Mesodermal cell (in vitro differentiated cells): ENCODE measurements around the gene P2RX3.

Source experiments
- H3K27ac ChIP-seq: 2 replicates; pipeline ENCODE4 v1.7.0; 2013; ENCODE audit warnings: mild to moderate bottlenecking, low read depth, low read length, moderate library complexity; ENCODE audit not compliant: severe bottlenecking
- H3K36me3 ChIP-seq: 2 replicates; pipeline ENCODE4 v1.7.1; 2013; ENCODE audit warnings: mild to moderate bottlenecking, low read length, moderate library complexity; ENCODE audit not compliant: control insufficient read depth, insufficient read depth
- H3K4me1 ChIP-seq: one replicate; pipeline ENCODE4 v1.7.1; 2013; ENCODE audit warnings: mild to moderate bottlenecking, low read length; ENCODE audit not compliant: insufficient read depth, control insufficient read depth, poor library complexity, severe bottlenecking
- H3K4me3 ChIP-seq: 2 replicates; pipeline ENCODE4 v1.7.0; 2013; ENCODE audit warnings: low read length, control low read depth, mild to moderate bottlenecking; ENCODE audit not compliant: insufficient read depth, poor library complexity, severe bottlenecking; ENCODE audit errors: extremely low read depth
- H3K9me3 ChIP-seq: 2 replicates; pipeline ENCODE4 v1.7.1; 2013; ENCODE audit warnings: mild to moderate bottlenecking, low read length, moderate library complexity; ENCODE audit not compliant: control insufficient read depth
- WGBS, 2 experiments: methylation state at CpG; one replicate each; pipeline ENCODE4 v1.1.5; 2013; ENCODE audit warnings: missing lambda C conversion rate in 2 of 2; ENCODE audit not compliant: insufficient coverage in 2 of 2; 5-methylcytosine and 5-hydroxymethylcytosine counted together

The P2RX3 gene

GRCh38 chr11:57342702-57343101 lies 4.5 kb downstream of the P2RX3 start:
- WGBS, 2 experiments = 71 to 82% methylated on average over 6 to 10 of the region's 11 CpGs
- H3K36me3 ChIP-seq = no peaks in the 10 kb centered on the region
- no peaks in the 10 kb centered on the region for H3K4me1 ChIP-seq
- H3K27ac ChIP-seq = no peak overlapping the region
- no peaks in the 10 kb centered on the region for H3K9me3 ChIP-seq
- no peak overlapping the region for H3K4me3 ChIP-seq

DNA sequence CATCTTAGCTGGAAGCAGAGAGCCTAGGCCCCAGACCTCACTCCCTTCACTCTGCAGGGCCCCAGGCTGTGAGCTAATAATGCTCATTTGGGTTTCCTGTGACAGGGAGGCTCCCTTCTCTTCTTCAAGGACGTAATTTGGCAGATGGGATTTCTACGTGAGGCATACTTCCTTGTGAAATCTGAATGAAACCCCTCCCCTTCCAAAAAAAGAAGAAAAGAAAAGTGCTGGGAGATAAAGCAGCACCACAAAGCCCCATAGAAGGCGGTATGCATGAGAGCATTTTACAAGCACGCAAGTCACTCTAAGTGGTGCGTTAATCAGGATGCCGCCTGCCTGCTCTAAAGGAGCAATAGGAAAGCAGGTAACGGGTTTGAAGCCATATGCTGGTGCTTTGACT lies 5.7 kb downstream of the P2RX3 start:
- 88 to 89% methylated on average over 3 to 4 of the region's 7 CpGs for WGBS, 2 experiments
- Histone ChIP-seq H3K9me3 (no peaks in the 10 kb centered on the region), H3K27ac (no peak overlapping the region)

DNA sequence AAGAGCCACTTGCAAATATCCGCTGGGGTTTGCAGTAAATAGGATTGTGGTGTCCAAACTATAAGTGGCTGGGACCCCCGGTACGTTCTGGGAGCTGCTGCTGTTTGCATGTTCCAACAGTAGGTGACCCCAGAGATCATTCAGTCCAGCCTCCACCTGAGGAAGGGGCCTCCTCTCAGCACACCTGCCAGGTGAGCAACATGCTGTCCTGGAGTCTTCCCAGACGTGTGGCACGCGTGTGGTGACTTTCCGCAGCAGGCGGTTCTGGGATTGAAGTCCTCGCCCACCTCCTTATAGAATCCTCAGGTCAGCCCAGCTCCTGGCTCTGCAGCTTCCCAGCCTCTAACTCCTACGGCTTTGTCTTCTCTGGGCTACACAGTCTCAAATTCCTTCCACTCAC lies 6.7 kb downstream of the P2RX3 start:
- Histone ChIP-seq H3K36me3 (no peaks in the 10 kb centered on the region), H3K4me3 (no peak overlapping the region), H3K9me3 (no peaks in the 10 kb centered on the region), H3K4me1 (no peaks in the 10 kb centered on the region), H3K27ac (no peak overlapping the region)
- WGBS, 2 experiments = 89 to 95% methylated on average over 6 to 9 of the region's 10 CpGs

More for the DNA sequence above, 5.7 kb downstream of the P2RX3 start:
- Histone ChIP-seq H3K4me3 (no peak overlapping the region), H3K4me1 (no peaks in the 10 kb centered on the region), H3K36me3 (no peaks in the 10 kb centered on the region)

- Histone ChIP-seq H3K27ac (no peak overlapping the region), H3K9me3 (no peaks in the 10 kb centered on the region), H3K36me3 (no peaks in the 10 kb centered on the region), H3K4me1 (no peaks in the 10 kb centered on the region), H3K4me3 (no peak overlapping the region)
- 25 to 37% methylated on average over 6 to 8 of the region's 11 CpGs for WGBS, 2 experiments
These were observed 7.5 kb downstream of the P2RX3 start for GRCh38 chr11:57345555-57346211.

DNA sequence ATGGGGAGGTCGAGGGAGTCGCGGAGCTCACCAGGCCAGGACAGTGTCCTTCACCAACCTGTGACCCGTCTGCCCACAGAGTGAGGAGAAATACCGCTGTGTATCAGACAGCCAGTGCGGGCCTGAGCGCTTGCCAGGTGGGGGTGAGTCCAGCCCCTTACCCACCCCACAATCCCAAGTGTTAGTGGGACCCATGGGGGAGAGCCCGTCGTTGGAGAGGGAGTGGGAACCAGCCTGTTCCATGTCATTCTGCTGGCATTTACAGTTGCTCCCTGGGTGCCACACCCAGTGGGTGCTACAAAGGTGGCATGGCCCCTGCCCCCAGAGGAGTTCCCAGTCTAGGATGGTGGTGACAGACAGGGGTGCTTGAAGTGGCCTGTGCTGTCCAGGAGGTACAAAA lies 9.2 kb downstream of the P2RX3 start:
- Histone ChIP-seq H3K27ac (no peak overlapping the region), H3K4me1 (no peaks in the 10 kb centered on the region), H3K4me3 (no peak overlapping the region), H3K36me3 (no peaks in the 10 kb centered on the region), H3K9me3 (no peaks in the 10 kb centered on the region)
- 89% methylated on average over 9 of the region's 9 CpGs; no CpG with 5 or more reads in 1 of the 2 experiments for WGBS, 2 experiments

DNA sequence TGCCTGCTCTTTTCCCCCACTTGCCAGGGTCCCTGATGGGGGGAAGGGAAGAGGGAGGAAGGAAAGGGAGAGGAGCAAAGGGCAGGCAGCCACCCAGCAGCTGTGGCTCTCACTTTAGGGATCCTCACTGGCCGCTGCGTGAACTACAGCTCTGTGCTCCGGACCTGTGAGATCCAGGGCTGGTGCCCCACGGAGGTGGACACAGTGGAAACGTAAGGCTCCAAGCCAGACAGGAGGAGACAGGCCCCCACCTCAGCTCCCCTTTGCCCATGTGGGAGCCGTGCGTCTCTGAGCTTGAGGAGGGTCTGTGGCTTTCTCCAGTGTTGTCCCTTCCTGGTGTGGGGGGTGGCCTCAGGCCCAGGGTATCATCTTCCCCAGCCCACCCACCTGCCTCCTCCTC lies 9.9 kb downstream of the P2RX3 start:
- no peak overlapping the region for H3K4me3 ChIP-seq
- H3K36me3 ChIP-seq = no peaks in the 10 kb centered on the region
- H3K27ac ChIP-seq = no peak overlapping the region
- no peaks in the 10 kb centered on the region for H3K9me3 ChIP-seq
- no peaks in the 10 kb centered on the region for H3K4me1 ChIP-seq
- whole genome bisulfite sequencing, 2 experiments = 70 to 78% methylated on average over 7 of the region's 7 CpGs

DNA sequence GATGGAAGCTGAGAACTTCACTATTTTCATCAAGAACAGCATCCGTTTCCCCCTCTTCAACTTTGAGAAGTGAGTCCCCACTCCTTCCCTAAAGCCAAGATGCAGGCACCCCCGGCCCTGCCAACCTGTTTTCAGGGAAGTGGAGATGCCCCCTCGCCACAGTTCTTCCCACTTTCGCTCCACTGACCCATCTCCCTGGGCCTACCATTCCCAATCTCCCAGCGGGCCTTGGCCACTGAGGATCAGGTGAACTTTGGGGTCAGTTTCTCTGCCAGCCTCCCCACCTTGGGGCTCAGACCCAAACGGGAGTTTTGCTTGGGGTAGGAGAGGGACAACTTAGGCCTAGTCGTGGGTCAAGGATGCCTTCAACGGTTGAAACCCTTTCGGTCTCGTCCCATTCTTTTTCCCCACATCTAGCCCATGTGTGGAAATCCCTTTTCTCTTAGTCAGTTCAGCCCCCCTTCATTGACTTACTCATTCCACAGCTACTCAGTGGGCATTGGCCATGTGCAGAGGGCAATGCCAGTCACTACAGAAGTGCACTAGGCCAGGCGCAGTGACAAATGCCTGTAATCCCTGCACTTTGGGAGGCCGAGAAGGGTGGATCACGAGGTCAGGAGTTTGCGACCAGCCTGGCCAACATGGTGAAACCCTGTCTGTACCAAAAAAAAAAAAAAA lies 10.6 kb downstream of the P2RX3 start:
- H3K36me3 ChIP-seq = no peaks in the 10 kb centered on the region
- 92 to 93% methylated on average over 11 to 14 of the region's 14 CpGs for WGBS, 2 experiments
- no peaks in the 10 kb centered on the region for H3K9me3 ChIP-seq
- H3K4me1 ChIP-seq = no peaks in the 10 kb centered on the region
- H3K4me3 ChIP-seq = no peak overlapping the region
- H3K27ac ChIP-seq = no peak overlapping the region

DNA sequence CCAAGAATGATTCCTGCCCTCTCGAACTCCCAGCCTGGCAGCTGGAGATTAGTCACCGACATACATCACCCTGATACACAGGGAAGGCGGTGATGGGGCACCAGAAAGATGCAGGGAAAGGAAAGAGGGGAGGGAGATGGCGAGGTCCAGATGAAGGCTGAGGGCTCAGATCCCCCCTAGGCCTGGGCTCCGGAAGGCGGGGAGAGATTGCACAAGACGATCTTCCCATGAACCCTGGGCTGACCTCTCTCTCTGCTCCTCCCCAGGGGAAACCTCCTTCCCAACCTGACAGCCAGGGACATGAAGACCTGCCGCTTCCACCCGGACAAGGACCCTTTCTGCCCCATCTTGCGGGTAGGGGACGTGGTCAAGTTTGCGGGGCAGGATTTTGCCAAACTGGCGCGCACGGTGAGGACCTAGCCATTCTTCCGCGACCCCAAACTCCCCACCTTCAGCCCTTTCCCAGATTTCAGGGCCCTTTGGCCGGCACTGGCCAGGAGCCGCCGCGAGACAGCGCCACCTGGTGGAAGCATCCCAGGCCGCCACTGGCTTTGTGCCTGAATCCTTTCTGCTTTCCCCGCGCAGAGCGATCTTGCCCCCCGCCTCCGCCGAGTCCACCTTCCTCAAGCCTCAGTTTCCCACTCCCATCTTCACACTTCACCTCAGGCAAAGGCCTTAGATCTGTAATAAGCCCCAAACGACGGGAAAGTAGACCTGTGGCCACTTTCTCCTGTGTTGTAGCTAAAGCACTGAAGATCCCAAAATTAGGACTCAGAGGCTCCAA lies 11.5 kb downstream of the P2RX3 start:
- no peak overlapping the region for H3K27ac ChIP-seq
- H3K4me3 ChIP-seq = no peak overlapping the region
- no peaks in the 10 kb centered on the region for H3K4me1 ChIP-seq
- WGBS, 2 experiments = 9 to 18% methylated on average over 21 of the region's 31 CpGs
- no peaks in the 10 kb centered on the region for H3K36me3 ChIP-seq
- no peaks in the 10 kb centered on the region for H3K9me3 ChIP-seq

- Histone ChIP-seq H3K4me1 (no peaks in the 10 kb centered on the region), H3K9me3 (no peaks in the 10 kb centered on the region), H3K27ac (no peak overlapping the region), H3K36me3 (no peaks in the 10 kb centered on the region), H3K4me3 (no peak overlapping the region)
- WGBS, 2 experiments = 63% methylated on average over 1 to 4 of the region's 5 CpGs
These were observed 14.9 kb downstream of the P2RX3 start for GRCh38 chr11:57353036-57353435.

GRCh38 chr11:57353446-57353845 lies 15.3 kb downstream of the P2RX3 start:
- no peak overlapping the region for H3K4me3 ChIP-seq
- no peak overlapping the region for H3K27ac ChIP-seq
- H3K9me3 ChIP-seq = no peaks in the 10 kb centered on the region

More at GRCh38 chr11:57353446-57353845, 15.3 kb downstream of the P2RX3 start:
- 38 to 59% methylated on average over 3 of the region's 4 CpGs for WGBS, 2 experiments
- no peaks in the 10 kb centered on the region for H3K36me3 ChIP-seq
- no peaks in the 10 kb centered on the region for H3K4me1 ChIP-seq
